RWPE1 (cell line): ENCODE data around the gene CAPZB.

ENCODE experiments used
- CTCF ChIA-PET: fragments of 350-600 bp; sonication (Branson Sonifier 250); formaldehyde crosslinking; extraction: SDS; loops from one replicate; lab custom pipeline; 2021; lab: Yijun Ruan, JAX
- POLR2A ChIA-PET: fragments of 400-600 bp; formaldehyde crosslinking; extraction: SDS; loops from one replicate; lab custom pipeline; 2020; ENCODE audit warnings: antibody characterized with exemption; ENCODE audit not compliant: low non-redundant PET; lab: Yijun Ruan, JAX
- DNase-seq: peaks from one replicate; pipeline ENCODE4 v3.0.0; 2012; ENCODE audit warnings: low spot score
- H3K27ac ChIP-seq: fragments of 450-650 bp; 2 replicates; pipeline ENCODE4 v1.5.1; 2017
- CTCF ChIP-seq: fragments of 450-650 bp; conservative IDR thresholded peaks from 2 replicates; pipeline ENCODE4 v1.5.1; 2017; ENCODE audit warnings: low read depth, mild to moderate bottlenecking

CAPZB gene

DNA sequence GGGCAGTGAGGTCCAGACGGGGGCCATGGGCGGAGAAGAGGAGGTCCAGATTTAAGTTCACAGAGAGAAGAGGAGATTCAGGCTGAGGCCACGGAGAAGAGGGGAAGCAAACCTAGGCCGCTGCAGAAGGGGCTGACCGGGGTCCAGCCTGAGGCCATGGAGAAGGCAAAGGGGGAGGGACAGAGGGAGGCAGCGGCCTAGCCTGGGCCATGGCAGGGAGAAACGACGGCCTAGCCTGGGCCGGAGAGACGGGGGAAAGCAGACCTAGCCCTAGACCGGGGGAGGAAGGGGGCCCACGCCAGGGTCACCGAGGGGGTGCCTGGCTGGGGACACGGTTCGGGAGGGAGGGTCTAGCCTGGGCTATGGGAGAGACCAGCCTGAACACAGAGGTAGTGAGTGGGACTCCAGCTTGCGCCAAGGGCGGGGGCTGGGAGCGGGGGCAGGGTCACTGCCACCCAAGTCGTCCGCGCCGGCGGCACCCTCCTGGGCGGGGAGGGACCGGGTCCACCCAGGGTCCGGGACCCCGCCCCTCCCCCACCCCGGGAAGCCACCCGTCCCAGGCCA lies 459 bp downstream of the CAPZB start:
- DNase-seq = peak; percentile 41
- ChIA-PET CTCF (interaction anchor here (1.8 kb wide), 1 partner anchor 169 kb away, joined by 6 read pairs; no protein-coding TSS in a partner anchor), POLR2A (interaction anchor here (0.8 to 1.0 kb wide), 2 partner anchors 169 to 263 kb away, joined by 3 read pairs; no protein-coding TSS in a partner anchor)
- H3K27ac ChIP-seq = peak overlapping the region; percentile 95
- TF ChIP-seq CTCF = no peak

DNA sequence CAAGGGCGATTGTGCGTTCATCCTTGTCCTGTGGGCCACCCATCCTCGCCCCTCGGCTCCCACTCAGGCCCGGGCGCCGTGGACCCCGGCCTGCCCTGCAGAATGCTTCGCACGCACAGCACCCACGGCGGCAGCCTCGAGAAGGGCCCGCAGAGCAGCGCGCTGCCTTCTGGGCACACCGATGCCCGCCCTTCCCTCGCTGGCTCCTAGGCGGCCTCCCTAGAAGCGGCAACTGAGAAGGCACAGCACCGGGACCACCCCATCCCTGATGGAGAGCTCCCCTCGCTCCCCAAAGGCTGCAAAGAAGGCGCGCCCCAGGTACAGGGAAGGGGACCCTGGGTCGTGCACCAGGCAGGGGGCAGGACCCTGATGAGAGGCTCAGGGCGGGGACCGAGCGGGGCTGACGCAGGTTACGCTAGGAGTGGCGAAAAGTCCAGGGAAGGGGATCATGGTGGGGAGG lies 971 bp downstream of the CAPZB start:
- ChIA-PET CTCF (no interaction called here), POLR2A (interaction anchor here (0.6 kb wide), 1 partner anchor 79 kb away, joined by 3 read pairs; no protein-coding TSS in a partner anchor)
- H3K27ac ChIP-seq = peak overlapping the region; percentile 95
- no peak for TF ChIP-seq CTCF
- peak; percentile 12 for DNase-seq

DNA sequence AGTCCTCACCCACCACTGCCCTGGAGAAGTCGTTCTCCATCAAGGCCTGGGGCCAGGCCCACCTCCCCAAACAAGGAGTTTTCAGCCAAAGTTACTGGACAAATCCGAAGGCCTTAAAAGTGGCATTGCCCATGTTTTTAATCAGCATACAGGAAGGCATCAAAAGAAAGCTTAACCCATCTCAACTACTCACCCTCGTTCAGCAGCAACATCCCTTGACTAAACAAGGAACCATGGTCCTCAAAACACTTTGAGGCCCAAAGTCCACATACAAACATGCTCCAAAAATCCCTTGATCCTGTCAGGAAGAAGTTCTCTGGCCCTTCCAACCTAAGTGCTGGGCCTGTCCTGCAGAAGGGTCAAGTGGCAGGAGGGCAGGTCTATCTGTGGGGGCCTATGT lies 1.6 kb downstream of the CAPZB start:
- ChIA-PET POLR2A (interaction anchor here (0.6 kb wide), 1 partner anchor 79 kb away, joined by 3 read pairs; no protein-coding TSS in a partner anchor), CTCF (interaction anchor here (1.0 kb wide), 1 partner anchor 178 kb away, joined by 5 read pairs; no protein-coding TSS in a partner anchor)
- no peak for DNase-seq
- TF ChIP-seq CTCF = no peak
- peak overlapping the region; percentile 95 for H3K27ac ChIP-seq

DNA sequence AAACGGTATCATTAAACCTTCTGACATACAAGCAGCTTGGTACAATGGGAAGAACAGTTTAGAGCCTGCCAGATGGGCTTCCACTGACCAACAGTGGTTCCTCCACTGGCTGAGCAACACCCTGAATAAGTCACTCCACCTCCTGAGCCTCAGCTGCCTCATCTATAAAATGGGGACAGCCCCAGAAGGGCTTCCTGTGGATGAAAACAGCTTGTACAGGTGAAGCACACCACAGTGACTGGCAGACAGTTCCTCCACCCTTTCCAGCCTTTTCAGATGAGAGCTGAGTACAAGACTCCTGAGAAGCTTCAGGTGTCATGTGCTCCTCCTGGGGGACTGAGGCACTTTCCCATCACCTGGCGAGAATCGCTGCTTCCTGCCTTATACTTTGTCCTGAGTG lies 2.1 kb downstream of the CAPZB start:
- TF ChIP-seq CTCF = no peak
- no peak for DNase-seq
- ChIA-PET CTCF (interaction anchor here (1.0 kb wide), 1 partner anchor 178 kb away, joined by 5 read pairs; no protein-coding TSS in a partner anchor), POLR2A (no interaction called here)
- H3K27ac ChIP-seq = no peak overlapping the region

DNA sequence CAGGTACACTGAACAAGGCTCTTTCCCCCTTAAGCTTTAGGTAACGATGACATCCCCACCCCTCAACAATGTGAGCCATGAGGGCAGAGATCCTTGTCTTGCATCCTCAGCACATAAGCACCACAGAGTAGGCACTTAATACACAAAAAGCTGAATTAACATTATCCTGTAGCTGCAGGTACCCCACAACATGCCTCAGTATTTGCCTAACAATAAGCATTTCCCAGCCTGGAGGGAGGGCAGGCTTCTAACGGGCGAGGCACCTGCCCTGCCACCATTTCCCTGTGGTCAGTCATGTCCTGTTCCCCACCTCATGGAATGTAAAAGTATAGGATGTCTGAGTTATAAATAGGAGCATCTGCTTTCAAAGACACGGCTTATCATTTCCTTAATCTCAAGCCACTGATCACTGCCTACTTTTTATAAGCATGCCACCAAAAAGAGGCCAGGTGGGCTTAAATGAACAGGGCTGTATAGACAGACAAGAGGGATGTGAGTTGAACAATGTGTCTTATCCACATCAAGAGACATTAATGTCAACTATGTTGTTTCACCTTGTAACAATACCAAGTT lies 3.4 kb downstream of the CAPZB start:
- POLR2A ChIA-PET = interaction anchor here (0.6 kb wide), 1 partner anchor 178 kb away, joined by 4 read pairs; no protein-coding TSS in a partner anchor
- no peak overlapping the region for H3K27ac ChIP-seq
- no peak for TF ChIP-seq CTCF
- CTCF ChIA-PET = no interaction called here
- no peak for DNase-seq

- DNase-seq = no peak
- ChIA-PET CTCF (interaction anchor here (0.5 to 0.6 kb wide), 2 partner anchors 37 to 172 kb away, joined by 3 read pairs; no protein-coding TSS in a partner anchor), POLR2A (interaction anchor here (0.7 kb wide), 1 partner anchor 8 kb away, joined by 3 read pairs; no protein-coding TSS in a partner anchor)
- H3K27ac ChIP-seq = no peak overlapping the region
- TF ChIP-seq CTCF = no peak
Measured at GRCh38 chr1:19480282-19480681, 5.1 kb downstream of the CAPZB start.
